ENCODE measurements around the gene MAK.

The MAK gene

GRCh38 chr6:10847684-10848083 is 9.3 kb upstream of the MAK start:
- H3K4me3 Mint-ChIP-seq: no peak overlapping the region
- TF ChIP-seq, protein P1, sequence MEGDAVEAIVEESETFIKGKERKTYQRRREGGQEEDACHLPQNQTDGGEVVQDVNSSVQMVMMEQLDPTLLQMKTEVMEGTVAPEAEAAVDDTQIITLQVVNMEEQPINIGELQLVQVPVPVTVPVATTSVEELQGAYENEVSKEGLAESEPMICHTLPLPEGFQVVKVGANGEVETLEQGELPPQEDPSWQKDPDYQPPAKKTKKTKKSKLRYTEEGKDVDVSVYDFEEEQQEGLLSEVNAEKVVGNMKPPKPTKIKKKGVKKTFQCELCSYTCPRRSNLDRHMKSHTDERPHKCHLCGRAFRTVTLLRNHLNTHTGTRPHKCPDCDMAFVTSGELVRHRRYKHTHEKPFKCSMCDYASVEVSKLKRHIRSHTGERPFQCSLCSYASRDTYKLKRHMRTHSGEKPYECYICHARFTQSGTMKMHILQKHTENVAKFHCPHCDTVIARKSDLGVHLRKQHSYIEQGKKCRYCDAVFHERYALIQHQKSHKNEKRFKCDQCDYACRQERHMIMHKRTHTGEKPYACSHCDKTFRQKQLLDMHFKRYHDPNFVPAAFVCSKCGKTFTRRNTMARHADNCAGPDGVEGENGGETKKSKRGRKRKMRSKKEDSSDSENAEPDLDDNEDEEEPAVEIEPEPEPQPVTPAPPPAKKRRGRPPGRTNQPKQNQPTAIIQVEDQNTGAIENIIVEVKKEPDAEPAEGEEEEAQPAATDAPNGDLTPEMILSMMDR (IDR thresholded peaks at IDR 0.05; ENCODE audit: unreplicated experiment in 3 of 3): peak in 2 of 3 experiments; percentile 15 to 39
- no peaks in the 10 kb centered on the region for H3K36me3 Mint-ChIP-seq (ENCODE audit: low read depth)
- no peaks in the 10 kb centered on the region for H3K4me1 Mint-ChIP-seq
- peaks cover 4% of the 10 kb centered on the region for H3K9me3 Mint-ChIP-seq
- no peak overlapping the region for H3K27ac Mint-ChIP-seq
- H3K27me3 Mint-ChIP-seq (ENCODE audit: low read depth): no peaks in the 10 kb centered on the region

DNA sequence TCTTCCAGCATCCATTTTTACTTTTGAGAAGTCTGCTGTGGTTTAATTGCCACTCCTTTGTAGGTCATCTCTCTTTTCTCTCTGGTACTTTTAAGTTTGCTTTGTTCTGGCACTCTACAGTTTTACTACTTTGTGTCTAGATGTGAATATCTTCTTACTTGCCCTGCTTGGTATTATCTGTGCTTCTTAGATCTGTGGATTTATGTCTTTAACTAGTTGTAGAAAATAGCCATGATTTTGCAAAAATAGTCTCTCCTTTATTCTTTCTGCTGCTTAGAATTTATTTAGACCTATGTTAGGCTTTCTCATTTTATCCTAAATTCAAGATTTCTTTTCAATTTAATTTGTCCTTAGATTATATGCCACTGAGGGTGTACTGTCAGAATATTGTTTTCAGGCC is 5.2 kb upstream of the MAK start:
- Mint-ChIP-seq H3K4me3 (no peak overlapping the region), H3K4me1 (no peaks in the 10 kb centered on the region), H3K9me3 (peaks cover 8% of the 10 kb centered on the region), H3K36me3 (ENCODE audit: low read depth) (no peaks in the 10 kb centered on the region), H3K27ac (no peak overlapping the region), H3K27me3 (ENCODE audit: low read depth) (peaks cover 16% of the 10 kb centered on the region)
- TF ChIP-seq, protein P1 (IDR thresholded peaks at IDR 0.05; ENCODE audit: unreplicated experiment in 3 of 3): no peak

GRCh38 chr6:10838794-10839333 is 525 bp upstream of the MAK start:
- TF ChIP-seq, protein P1 (IDR thresholded peaks at IDR 0.05; ENCODE audit: unreplicated experiment in 3 of 3): no peak
- H3K9me3 Mint-ChIP-seq: peaks cover 8% of the 10 kb centered on the region
- peaks cover 47% of the 10 kb centered on the region for H3K27me3 Mint-ChIP-seq (ENCODE audit: low read depth)
- H3K36me3 Mint-ChIP-seq (ENCODE audit: low read depth): peaks cover 4% of the 10 kb centered on the region
- H3K4me3 Mint-ChIP-seq: peak overlapping the region; percentile 84 to 92 (median 85)
- peaks cover 12% of the 10 kb centered on the region for H3K4me1 Mint-ChIP-seq
- peak overlapping the region in 1 of 3 experiments; percentile 72 for H3K27ac Mint-ChIP-seq

DNA sequence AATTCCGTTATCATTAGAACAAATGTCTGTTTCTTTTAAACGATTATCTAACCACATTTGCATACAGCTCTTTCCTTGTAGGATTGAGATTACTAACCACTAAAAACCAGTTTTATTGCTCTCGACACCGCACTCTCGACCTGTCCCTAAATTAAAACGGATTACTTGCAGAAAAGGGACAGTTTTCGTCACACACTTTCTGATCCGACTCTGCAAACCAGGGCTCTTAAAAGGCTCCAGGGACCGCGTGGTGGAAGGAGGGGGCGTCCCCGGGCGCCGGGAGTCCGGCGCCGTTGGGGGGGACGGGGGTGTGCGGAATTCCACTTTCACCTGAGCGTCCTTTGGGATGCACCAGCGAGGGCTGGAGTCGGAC is 731 bp downstream of the MAK start:
- TF ChIP-seq, protein P1 (IDR thresholded peaks at IDR 0.05; ENCODE audit: unreplicated experiment in 3 of 3): no peak
- H3K4me3 Mint-ChIP-seq: peak overlapping the region; percentile 84 to 92 (median 85)
- H3K36me3 Mint-ChIP-seq (ENCODE audit: low read depth): peaks cover 4% of the 10 kb centered on the region
- H3K27me3 Mint-ChIP-seq (ENCODE audit: low read depth): peaks cover 47% of the 10 kb centered on the region
- peaks cover 12% of the 10 kb centered on the region for H3K4me1 Mint-ChIP-seq
- no peak overlapping the region for H3K27ac Mint-ChIP-seq
- H3K9me3 Mint-ChIP-seq: peaks cover 3% of the 10 kb centered on the region

DNA sequence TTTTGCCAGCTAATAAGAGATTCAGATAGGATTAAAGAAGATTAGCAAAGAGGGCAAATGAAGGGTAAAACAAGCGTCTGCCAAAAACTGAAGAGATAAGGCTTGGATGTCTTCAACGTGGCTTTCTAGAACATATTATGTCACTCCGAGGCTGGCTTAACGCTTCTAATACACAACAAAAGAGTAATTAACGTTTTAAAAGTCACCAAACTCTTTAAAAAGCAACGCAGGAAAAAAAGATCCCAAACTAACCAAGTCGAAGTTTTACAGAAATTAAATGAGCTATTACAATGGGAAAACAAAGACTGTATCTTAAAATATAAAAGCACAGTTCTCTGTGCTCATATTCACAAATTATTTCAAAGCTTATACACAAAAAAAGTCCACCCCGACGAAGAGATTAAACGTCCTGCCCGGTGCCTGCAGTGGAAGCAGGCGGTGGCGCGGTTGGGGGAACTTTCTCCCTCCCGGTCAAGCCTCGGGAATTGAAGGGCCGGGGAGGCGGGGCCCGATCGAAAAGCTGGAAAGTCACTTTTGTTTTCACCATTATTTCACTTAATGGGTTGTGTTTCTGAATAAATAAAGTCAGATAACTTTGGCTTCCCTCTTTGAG is 1.2 kb downstream of the MAK start:
- H3K27me3 Mint-ChIP-seq (ENCODE audit: low read depth): peaks cover 47% of the 10 kb centered on the region
- H3K27ac Mint-ChIP-seq: peak overlapping the region in 2 of 3 experiments; percentile 24 to 62
- TF ChIP-seq, protein P1 (IDR thresholded peaks at IDR 0.05; ENCODE audit: unreplicated experiment in 3 of 3): no peak
- no peaks in the 10 kb centered on the region for H3K9me3 Mint-ChIP-seq
- H3K4me3 Mint-ChIP-seq: peak overlapping the region; percentile 84 to 92 (median 85)
- peaks cover 12% of the 10 kb centered on the region for H3K4me1 Mint-ChIP-seq
- peaks cover 4% of the 10 kb centered on the region for H3K36me3 Mint-ChIP-seq (ENCODE audit: low read depth)

DNA sequence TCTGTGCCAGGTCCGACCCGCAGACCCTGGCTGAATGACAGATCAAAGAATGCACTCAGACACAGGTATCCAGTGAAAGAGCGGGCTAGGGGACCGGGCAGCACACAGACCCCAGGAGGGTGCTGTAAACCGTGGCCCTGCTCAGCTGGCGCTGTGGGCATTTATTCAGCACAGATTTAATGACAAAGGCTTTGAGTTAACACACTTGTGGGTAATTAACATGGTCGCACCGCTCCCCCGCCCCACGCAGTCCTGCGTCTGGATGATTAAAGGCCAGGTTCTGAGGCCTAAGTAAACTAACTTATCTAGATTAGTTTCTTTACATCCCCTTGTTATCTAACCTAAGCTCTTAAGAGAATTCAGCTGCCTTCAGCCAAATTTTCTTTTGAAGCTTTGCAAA is 3.5 kb downstream of the MAK start:
- Mint-ChIP-seq H3K27ac (no peak overlapping the region), H3K4me3 (no peak overlapping the region)
- TF ChIP-seq, protein P1 (IDR thresholded peaks at IDR 0.05; ENCODE audit: unreplicated experiment in 3 of 3): no peak

More for the DNA sequence above, 3.5 kb downstream of the MAK start:
- Mint-ChIP-seq H3K9me3 (no peaks in the 10 kb centered on the region), H3K27me3 (ENCODE audit: low read depth) (peaks cover 40% of the 10 kb centered on the region), H3K4me1 (peaks cover 12% of the 10 kb centered on the region), H3K36me3 (ENCODE audit: low read depth) (peaks cover 8% of the 10 kb centered on the region)

Measured in nephron (organoid).